ENCODE data around the gene NPLOC4.
A peak's percentile ranks its signal among the peaks of the same experiment; 100 is the strongest.
"Not testable (repeated sequence)": the region's sequence is repeated elsewhere in the genome, so short reads cannot be mapped to it uniquely, and the experiment has no call there.

NPLOC4 gene

GRCh38 chr17:81618307-81618706 lies 18.6 kb downstream of the NPLOC4 start:
- not testable (repeated sequence) for H3K4me3 Mint-ChIP-seq, DNase-seq, H3K9me3 Mint-ChIP-seq, H3K27ac Mint-ChIP-seq, ATAC-seq, H3K27me3 Mint-ChIP-seq
- H3K4me1 Mint-ChIP-seq = peaks cover 33% of the 10 kb centered on the region

- H3K27ac Mint-ChIP-seq = no peak overlapping the region
- ATAC-seq = no peak
Measured at GRCh38 chr17:81616877-81617276, 20.0 kb downstream of the NPLOC4 start.

GRCh38 chr17:81615401-81615930 lies 21.4 kb downstream of the NPLOC4 start:
- Mint-ChIP-seq H3K4me1 (peaks cover 36% of the 10 kb centered on the region), H3K27me3 (no peaks in the 10 kb centered on the region), H3K27ac (peak overlapping the region in 1 of 2 donors; percentile 93), H3K4me3 (no peak overlapping the region), H3K9me3 (no peaks in the 10 kb centered on the region)
- ATAC-seq (no peak), DNase-seq (no peak)

More at GRCh38 chr17:81616877-81617276, 20.0 kb downstream of the NPLOC4 start:
- peaks cover 36% of the 10 kb centered on the region for H3K4me1 Mint-ChIP-seq
- no peak for DNase-seq
- no peaks in the 10 kb centered on the region for H3K27me3 Mint-ChIP-seq
- H3K4me3 Mint-ChIP-seq = no peak overlapping the region
- no peaks in the 10 kb centered on the region for H3K9me3 Mint-ChIP-seq

- Mint-ChIP-seq H3K4me1 (peaks cover 47% of the 10 kb centered on the region), H3K9me3 (no peaks in the 10 kb centered on the region), H3K4me3 (no peak overlapping the region), H3K27ac (peak overlapping the region in 1 of 2 donors; percentile 56), H3K27me3 (no peaks in the 10 kb centered on the region)
- no peak for DNase-seq
- no peak for ATAC-seq
Measured at GRCh38 chr17:81612172-81612970, 24.5 kb downstream of the NPLOC4 start.

- no peaks in the 10 kb centered on the region for H3K27me3 Mint-ChIP-seq
- no peaks in the 10 kb centered on the region for H3K9me3 Mint-ChIP-seq
- no peak for DNase-seq
- no peak for ATAC-seq
- no peak overlapping the region for H3K27ac Mint-ChIP-seq
- H3K4me3 Mint-ChIP-seq = no peak overlapping the region
- peaks cover 28% of the 10 kb centered on the region for H3K4me1 Mint-ChIP-seq
Measured at GRCh38 chr17:81609541-81610311, 27.2 kb downstream of the NPLOC4 start.

GRCh38 chr17:81608605-81609004 lies 28.3 kb downstream of the NPLOC4 start:
- peaks cover 17% of the 10 kb centered on the region for H3K4me1 Mint-ChIP-seq
- peak overlapping the region in 1 of 2 donors; percentile 76 for H3K27ac Mint-ChIP-seq
- H3K4me3 Mint-ChIP-seq = no peak overlapping the region
- no peaks in the 10 kb centered on the region for H3K9me3 Mint-ChIP-seq
- no peak for DNase-seq
- ATAC-seq = no peak
- no peaks in the 10 kb centered on the region for H3K27me3 Mint-ChIP-seq

GRCh38 chr17:81608082-81608481 lies 28.8 kb downstream of the NPLOC4 start:
- Mint-ChIP-seq H3K4me1 (peaks cover 11% of the 10 kb centered on the region), H3K27me3 (no peaks in the 10 kb centered on the region), H3K27ac (no peak overlapping the region), H3K9me3 (no peaks in the 10 kb centered on the region), H3K4me3 (no peak overlapping the region)
- peak; percentile 46 for ATAC-seq
- peak in 1 of 2 donors; percentile 7 for DNase-seq

GRCh38 chr17:81607431-81607830 lies 29.5 kb downstream of the NPLOC4 start:
- Mint-ChIP-seq H3K4me1 (peaks cover 11% of the 10 kb centered on the region), H3K27me3 (no peaks in the 10 kb centered on the region), H3K4me3 (no peak overlapping the region), H3K27ac (no peak overlapping the region), H3K9me3 (no peaks in the 10 kb centered on the region)
- DNase-seq = no peak
- ATAC-seq = no peak

- Mint-ChIP-seq H3K27ac (no peak overlapping the region), H3K27me3 (no peaks in the 10 kb centered on the region), H3K9me3 (no peaks in the 10 kb centered on the region), H3K4me3 (no peak overlapping the region), H3K4me1 (peaks cover 18% of the 10 kb centered on the region)
- no peak for ATAC-seq
- DNase-seq = no peak
Measured at GRCh38 chr17:81603846-81604610, 32.9 kb downstream of the NPLOC4 start.

- H3K27ac Mint-ChIP-seq = peak overlapping the region in 1 of 2 donors; percentile 27
- ATAC-seq = peak; percentile 90
- no peak overlapping the region for H3K4me3 Mint-ChIP-seq
- no peaks in the 10 kb centered on the region for H3K27me3 Mint-ChIP-seq
- H3K9me3 Mint-ChIP-seq = no peaks in the 10 kb centered on the region
- peak; percentile 28 to 42 for DNase-seq
- peaks cover 7% of the 10 kb centered on the region for H3K4me1 Mint-ChIP-seq
Measured at GRCh38 chr17:81601525-81602120, 35.3 kb downstream of the NPLOC4 start.

- DNase-seq (no peak), ATAC-seq (no peak)
- Mint-ChIP-seq H3K9me3 (no peaks in the 10 kb centered on the region), H3K27me3 (no peaks in the 10 kb centered on the region), H3K27ac (no peak overlapping the region), H3K4me3 (no peak overlapping the region), H3K4me1 (peaks cover 7% of the 10 kb centered on the region)
Measured at GRCh38 chr17:81599719-81600486, 37.0 kb downstream of the NPLOC4 start.

GRCh38 chr17:81593105-81593871 lies 43.6 kb downstream of the NPLOC4 start:
- no peak for ATAC-seq
- no peaks in the 10 kb centered on the region for H3K4me1 Mint-ChIP-seq
- H3K9me3 Mint-ChIP-seq = no peaks in the 10 kb centered on the region
- H3K27ac Mint-ChIP-seq = peak overlapping the region in 1 of 2 donors; percentile 19
- DNase-seq = no peak
- no peak overlapping the region for H3K4me3 Mint-ChIP-seq
- H3K27me3 Mint-ChIP-seq = no peaks in the 10 kb centered on the region

- DNase-seq (no peak), ATAC-seq (no peak)
- Mint-ChIP-seq H3K4me3 (no peak overlapping the region), H3K9me3 (no peaks in the 10 kb centered on the region), H3K27me3 (no peaks in the 10 kb centered on the region), H3K27ac (no peak overlapping the region), H3K4me1 (no peaks in the 10 kb centered on the region)
Measured at GRCh38 chr17:81591971-81592370, 44.9 kb downstream of the NPLOC4 start.

- Mint-ChIP-seq H3K27me3 (no peaks in the 10 kb centered on the region), H3K9me3 (no peaks in the 10 kb centered on the region), H3K27ac (no peak overlapping the region), H3K4me3 (no peak overlapping the region), H3K4me1 (no peaks in the 10 kb centered on the region)
- ATAC-seq (no peak), DNase-seq (no peak)
Measured at GRCh38 chr17:81590121-81590520, 46.8 kb downstream of the NPLOC4 start.
